D341Med (cell line): ENCODE data around the gene OLIG2.

Source experiments
- DNase-seq: peaks from one replicate; pipeline ENCODE4 v3.0.0; 2012; ENCODE audit warnings: low spot score

Gene OLIG2

DNA sequence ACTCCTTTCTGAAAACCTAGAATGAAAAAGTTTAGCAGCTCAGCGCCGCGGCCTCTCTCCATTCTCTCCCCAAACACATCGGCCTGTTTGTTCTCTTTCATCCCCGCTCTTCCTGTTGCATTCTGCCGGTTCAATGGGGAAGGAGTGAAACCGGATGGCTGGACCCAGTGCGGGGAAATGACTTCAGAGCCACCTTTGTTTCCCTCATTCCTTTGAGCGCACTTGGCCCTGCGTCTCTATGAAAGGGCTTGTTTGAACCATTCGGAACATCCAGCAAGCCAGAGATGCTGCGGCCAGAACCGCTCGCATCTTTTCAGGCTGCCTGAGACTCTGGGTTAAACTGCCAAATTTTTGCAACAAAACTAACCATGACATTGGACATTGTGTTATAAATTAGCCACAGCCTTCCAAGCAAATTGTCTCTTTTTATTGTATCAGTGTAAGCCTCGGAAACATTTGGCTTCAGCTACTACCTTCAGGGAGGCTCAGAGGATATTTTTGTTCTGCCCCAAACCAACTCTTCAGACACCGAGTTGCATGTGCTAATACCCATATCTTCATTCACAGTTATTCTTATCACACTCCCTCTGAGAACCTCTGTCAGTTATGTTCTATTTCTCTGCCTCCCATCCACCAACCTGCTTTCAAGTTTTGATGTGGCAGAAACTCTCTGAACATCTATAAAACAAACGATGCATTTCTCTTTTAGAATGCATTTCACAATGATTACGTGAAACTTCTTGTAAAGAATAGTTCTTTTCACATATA is 39.1 kb downstream of the OLIG2 start:
- DNase-seq = no peak

DNA sequence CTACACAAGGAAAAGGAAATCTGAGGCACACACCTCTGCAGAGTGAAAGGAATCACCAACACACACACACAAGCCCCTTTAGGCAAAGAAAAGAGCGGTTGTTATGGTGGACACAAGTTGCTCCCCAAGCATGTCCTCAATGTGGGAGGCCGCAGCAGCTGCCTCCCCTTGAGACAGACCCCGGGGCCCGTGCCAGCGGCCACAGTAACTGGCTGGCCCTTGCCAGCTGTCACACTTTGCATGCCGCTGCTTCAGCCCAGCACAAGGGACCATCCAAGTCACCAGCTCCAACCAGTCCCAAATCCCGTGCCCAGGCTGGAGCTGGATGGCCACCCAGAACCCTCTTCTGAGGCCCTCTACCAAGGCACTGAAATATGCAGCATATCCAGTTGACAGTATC is 41.3 kb downstream of the OLIG2 start:
- DNase-seq = no peak

DNA sequence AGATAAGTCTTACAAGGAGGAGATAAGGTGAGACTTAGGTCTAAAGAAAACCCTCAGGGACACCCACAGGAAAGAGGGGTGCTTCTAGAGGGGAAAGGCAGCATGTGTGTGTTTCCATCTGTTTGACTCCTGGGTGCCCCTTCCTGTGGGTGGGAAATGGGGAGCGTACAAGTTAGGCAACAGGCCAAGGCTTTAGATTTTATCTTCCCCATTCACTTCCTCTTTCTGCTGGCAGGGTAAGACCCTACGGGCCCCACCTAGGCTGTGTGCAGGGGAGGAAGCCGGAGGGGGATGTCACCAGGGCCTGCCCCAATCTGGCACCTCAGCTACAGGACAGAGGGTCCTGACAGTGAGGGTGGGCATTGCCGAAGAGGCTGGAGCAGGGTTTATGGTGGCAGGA is 41.7 kb downstream of the OLIG2 start:
- no peak for DNase-seq

DNA sequence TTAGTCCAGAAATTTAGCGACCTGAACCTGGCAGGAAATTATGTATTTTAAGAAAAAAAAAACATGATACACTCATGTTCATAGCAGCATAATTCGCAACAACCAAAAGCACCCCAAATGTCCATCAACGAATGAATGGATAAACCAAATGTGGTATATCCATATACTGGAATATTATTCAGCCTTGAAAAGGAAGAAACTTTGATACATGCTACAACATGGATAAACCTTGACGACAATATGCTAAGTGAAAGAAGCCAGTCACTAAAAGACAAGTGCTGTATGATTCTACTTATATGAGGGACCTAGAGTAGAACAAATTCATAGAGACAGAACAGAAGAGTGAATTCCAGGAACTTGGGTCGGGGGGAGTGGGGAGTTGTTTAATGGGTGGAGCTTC is 43.5 kb downstream of the OLIG2 start:
- no peak for DNase-seq

DNA sequence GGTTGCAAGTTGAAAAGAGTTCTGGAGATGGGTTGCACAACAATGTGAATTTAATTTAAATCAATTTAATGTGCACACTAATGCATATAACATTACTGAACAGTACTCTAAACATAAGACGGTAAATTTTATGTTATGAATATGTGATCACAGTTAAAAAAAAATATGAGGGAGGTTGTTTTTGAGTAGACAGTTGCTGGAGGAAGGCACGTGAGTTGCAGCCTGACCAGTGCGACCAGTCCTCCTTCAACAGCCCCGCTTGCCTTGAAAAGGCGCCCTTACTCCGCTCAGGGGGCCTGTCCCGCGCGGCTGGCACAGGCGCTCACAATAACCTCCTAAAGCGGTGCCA is 43.9 kb downstream of the OLIG2 start:
- DNase-seq = no peak

DNA sequence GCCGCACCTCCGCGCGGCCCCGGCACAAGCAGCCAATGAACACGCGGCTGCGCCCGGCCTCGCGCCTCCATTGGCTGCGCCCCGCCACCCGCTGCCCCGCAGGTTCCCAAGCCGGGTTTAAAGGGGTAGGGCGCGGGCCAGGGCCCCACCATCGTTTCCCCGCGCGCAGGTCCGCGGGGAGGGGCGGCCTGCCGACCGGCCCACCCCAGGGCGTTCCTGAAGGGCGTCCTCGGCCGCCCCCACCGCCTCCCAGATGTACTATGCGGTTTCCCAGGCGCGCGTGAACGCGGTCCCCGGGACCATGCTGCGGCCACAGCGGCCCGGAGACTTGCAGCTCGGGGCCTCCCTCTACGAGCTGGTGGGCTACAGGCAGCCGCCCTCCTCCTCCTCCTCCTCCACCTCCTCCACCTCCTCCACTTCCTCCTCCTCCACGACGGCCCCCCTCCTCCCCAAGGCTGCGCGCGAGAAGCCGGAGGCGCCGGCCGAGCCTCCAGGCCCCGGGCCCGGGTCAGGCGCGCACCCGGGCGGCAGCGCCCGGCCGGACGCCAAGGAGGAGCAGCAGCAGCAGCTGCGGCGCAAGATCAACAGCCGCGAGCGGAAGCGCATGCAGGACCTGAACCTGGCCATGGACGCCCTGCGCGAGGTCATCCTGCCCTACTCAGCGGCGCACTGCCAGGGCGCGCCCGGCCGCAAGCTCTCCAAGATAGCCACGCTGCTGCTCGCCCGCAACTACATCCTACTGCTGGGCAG is 44.4 kb downstream of the OLIG2 start, which contains the start of gene OLIG1:
Gene OLIG1 (plus strand): TSS at position 148 of the 750 bp plus-strand sequence. CDS start 106 bp downstream, at position 254.
- DNase-seq = peak; percentile 92

DNA sequence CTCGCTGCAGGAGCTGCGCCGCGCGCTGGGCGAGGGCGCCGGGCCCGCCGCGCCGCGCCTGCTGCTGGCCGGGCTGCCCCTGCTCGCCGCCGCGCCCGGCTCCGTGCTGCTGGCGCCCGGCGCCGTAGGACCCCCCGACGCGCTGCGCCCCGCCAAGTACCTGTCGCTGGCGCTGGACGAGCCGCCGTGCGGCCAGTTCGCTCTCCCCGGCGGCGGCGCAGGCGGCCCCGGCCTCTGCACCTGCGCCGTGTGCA is 44.9 kb downstream of the OLIG2 start:
- DNase-seq = peak; percentile 67

DNA sequence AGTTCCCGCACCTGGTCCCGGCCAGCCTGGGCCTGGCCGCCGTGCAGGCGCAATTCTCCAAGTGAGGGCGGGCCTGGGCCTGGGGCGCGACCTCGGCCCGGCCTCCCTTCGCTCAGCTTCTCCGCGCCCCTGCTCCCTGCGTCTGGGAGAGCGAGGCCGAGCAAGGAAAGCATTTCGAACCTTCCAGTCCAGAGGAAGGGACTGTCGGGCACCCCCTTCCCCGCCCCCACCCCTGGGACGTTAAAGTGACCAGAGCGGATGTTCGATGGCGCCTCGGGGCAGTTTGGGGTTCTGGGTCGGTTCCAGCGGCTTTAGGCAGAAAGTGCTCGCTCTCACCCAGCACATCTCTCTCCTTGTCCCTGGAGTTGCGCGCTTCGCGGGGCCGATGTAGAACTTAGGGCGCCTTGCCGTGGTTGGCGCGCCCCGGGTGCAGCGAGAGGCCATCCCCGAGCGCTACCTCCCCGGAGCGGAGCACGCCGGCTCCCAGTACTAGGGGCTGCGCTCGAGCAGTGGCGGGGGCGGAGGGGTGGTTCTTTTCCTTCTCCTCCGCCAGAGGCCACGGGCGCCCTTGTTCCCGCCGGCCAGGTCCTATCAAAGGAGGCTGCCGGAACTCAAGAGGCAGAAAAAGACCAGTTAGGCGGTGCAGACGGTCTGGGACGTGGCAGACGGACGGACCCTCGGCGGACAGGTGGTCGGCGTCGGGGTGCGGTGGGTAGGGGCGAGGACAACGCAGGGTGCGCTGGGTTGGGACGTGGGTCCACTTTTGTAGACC is 45.4 kb downstream of the OLIG2 start:
- DNase-seq = peak; percentile 58

DNA sequence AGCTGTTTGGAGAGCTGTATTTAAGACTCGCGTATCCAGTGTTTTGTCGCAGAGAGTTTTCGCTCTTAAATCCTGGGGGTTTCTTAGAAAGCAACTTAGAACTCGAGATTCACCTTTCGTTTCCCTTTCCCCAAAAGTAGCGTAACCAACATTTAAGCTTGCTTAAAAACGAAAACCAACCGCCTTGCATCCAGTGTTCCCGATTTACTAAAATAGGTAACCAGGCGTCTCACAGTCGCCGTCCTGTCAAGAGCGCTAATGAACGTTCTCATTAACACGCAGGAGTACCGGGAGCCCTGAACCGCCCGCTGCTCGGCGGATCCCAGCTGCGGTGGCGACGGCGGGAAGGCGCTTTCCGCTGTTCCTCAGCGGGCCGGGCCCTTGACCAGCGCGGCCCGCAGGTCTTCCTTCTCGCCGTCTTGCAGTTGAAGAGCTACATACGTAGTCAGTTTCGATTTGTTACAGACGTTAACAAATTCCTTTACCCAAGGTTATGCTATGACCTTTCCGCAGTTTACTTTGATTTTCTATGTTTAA is 46.1 kb downstream of the OLIG2 start:
- DNase-seq = peak; percentile 56

DNA sequence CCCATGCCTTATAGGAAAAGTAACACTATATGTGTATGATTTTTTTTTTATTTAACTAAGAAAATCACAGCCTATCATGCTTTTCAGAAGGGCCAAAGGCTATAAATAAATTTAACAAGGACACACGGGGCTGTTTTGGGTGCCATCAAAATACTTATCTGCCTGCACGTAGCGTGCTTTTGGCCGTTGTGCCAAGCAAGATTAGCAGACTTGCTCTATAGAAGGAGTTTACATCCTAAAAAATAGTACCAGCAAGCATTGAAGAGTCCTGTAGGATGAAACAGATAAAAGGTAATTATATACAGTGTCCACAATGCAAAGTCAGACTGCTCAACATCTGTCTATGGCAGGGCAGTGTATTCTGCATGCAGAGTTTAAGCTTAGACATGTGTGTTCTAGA is 47.9 kb downstream of the OLIG2 start:
- DNase-seq = no peak

DNA sequence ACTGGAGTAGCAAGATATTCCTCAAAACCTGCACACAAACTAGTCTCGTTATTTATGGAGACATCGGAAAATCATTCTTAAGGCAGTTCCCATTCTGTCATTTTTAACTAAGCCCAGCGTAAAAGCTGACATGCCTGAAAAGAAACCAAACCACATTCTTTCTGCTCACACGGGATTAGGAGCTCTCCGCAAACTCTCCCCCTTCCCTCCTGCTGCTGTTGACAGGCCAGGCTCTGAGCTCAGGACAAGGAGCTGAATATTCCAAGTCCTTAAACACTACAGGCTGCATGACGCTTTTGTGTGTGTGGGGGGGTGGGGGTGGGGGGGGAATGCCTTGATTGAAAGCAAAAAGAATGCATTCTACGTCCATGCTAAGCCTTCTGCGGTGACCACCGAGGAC is 49.4 kb downstream of the OLIG2 start:
- DNase-seq = no peak

DNA sequence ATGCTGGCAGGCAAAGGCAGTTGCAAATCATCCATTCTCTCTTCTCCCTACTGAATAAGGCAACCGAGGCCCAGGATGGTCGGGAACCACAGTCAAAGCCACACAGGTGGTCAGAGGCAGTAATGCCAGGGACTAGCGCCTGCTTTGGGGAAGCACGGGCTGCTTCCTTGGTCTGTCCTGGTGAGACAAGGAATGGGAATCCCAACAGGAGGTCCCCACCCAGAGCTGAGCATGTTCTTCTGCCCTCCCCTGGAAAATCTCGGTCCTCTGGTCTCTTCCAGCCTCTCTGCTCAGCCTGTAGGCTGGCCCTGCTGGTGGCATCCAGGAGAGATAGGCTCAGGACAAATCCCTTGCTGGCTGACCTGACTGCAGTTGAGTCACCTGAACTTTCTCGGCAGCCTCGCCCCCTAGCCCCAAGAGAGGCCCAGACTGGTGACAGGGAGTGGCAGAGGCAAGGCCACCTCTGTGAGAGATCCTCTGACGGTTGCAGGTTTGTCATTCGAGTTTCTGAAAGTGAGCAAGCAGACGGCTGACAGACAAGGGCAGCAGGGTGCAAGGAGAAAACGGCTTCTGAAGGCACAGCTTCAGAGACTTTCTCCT is 50.0 kb downstream of the OLIG2 start:
- no peak for DNase-seq

DNA sequence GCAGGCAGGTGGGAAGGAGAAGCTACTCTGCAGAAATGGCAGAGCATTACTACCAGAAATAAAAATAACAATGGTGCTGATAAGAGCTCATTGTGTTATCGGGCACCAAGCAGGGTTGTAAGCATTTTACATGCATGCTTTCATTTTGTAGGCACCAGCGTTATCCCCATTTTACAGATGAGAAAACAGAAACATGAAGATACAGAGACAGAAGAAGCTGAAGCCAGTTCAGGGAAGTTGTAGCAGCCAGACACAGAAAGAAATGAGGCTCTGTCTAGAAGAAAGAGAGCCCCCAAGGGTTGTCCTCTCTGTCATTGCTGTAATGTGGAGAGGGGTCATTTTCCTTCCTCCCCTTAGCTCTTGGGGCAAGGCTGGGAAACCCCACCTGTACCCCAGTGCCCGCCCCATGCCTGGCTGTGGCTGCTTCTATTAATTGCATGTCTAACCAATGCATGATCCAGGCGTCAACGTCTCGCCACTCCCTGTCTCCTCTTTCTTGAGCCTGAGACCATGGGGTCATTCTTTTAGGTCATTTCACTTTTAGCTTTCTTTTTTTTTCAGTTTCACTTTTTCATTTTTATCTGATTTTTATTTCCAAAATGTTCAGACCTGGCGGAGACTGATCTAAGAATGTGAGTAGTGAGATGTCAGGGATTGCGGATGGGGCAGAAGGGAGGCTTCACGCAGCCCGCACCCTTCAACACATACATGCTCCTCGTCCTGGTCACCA is 51.0 kb downstream of the OLIG2 start:
- no peak for DNase-seq
